A673 (cell line): ENCODE data around the gene DSCAM. TPM values are rescaled to one million over a fixed set of nuclear protein-coding genes. Genes with fewer than 3 reads are reported as not detected.

Experiments used
- BruUV-seq: library from RNA; stranded (reverse); fragments of 400-500 nt; replicated peaks from 2 replicates; lab custom pipeline; 2021; lab: Mats Ljungman, UMichigan
- CTCF ChIA-PET: fragments of 300-600 bp; sonication (Branson Sonifier 250); formaldehyde crosslinking; loops from one replicate; lab custom pipeline; 2022; ENCODE audit warnings: antibody characterized with exemption; lab: Charles Lee
- POLR2A ChIA-PET: fragments of 300-600 bp; sonication (Branson Sonifier 250); formaldehyde crosslinking; loops from one replicate; lab custom pipeline; 2022; ENCODE audit warnings: antibody characterized with exemption; ENCODE audit not compliant: low non-redundant PET; lab: Charles Lee
- DNase-seq: peaks from one replicate; pipeline ENCODE4 v3.0.0-alpha.2; 2015; ENCODE audit warnings: low spot score
- H3K27ac ChIP-seq: fragments of 200-600 bp; sonication (generic); 2 replicates; pipeline ENCODE4 v1.5.1; 2016; ENCODE audit warnings: mixed run types, low read depth, mild to moderate bottlenecking, mixed read lengths, antibody characterized with exemption, low read length; ENCODE audit not compliant: poor library complexity, severe bottlenecking
- H3K27me3 ChIP-seq: fragments of 200-600 bp; sonication (generic); replicated peaks from 2 replicates; pipeline ENCODE4 v1.6.1; 2017; ENCODE audit warnings: mixed run types, low read depth, mild to moderate bottlenecking, mixed read lengths, antibody characterized with exemption, low read length; ENCODE audit not compliant: insufficient read depth, poor library complexity
- H3K36me3 ChIP-seq: fragments of 200-600 bp; sonication (generic); 2 replicates; pipeline ENCODE4 v1.6.1; 2016; ENCODE audit warnings: mixed run types, mild to moderate bottlenecking, mixed read lengths, antibody characterized with exemption, low read length; ENCODE audit not compliant: insufficient read depth, poor library complexity, severe bottlenecking
- H3K4me1 ChIP-seq: fragments of 200-600 bp; sonication (generic); 2 replicates; pipeline ENCODE4 v1.6.1; 2017; ENCODE audit warnings: mixed run types, mild to moderate bottlenecking, mixed read lengths, antibody characterized with exemption, low read length; ENCODE audit not compliant: insufficient read depth, poor library complexity, severe bottlenecking
- H3K4me3 ChIP-seq: fragments of 200-600 bp; sonication (generic); 2 replicates; pipeline ENCODE4 v1.5.1; 2016; ENCODE audit warnings: low read depth, mixed run types, mild to moderate bottlenecking, mixed read lengths, low read length; ENCODE audit not compliant: poor library complexity, severe bottlenecking
- H3K9me3 ChIP-seq: fragments of 200-600 bp; sonication (generic); 2 replicates; pipeline ENCODE4 v1.6.1; 2016; ENCODE audit warnings: mixed run types, low read depth, mild to moderate bottlenecking, mixed read lengths, antibody characterized with exemption, low read length; ENCODE audit not compliant: poor library complexity, severe bottlenecking
- CTCF ChIP-seq: fragments of 300-800, 200-600 bp; sonication (generic); conservative IDR thresholded peaks from 2 replicates; pipeline ENCODE4 v1.5.1; 2017; ENCODE audit warnings: low read depth, mild to moderate bottlenecking, antibody characterized with exemption, low read length, moderate library complexity, mixed read lengths
- EZH2 ChIP-seq: fragments of 200-600 bp; sonication (generic); IDR thresholded peaks from 2 replicates; pipeline ENCODE4 v1.6.1; 2017; ENCODE audit warnings: borderline replicate concordance, low read depth, mild to moderate bottlenecking, mixed read lengths, antibody characterized with exemption, low read length; ENCODE audit not compliant: poor library complexity, severe bottlenecking
- intact Hi-C: fragments of 100-400 bp; cut with micrococcal nuclease; formaldehyde crosslinking; loops from one replicate; pipeline ENCODE4 v1.10.0; 2022; ENCODE audit not compliant: unreplicated experiment
- total RNA-seq: library from RNA; stranded (reverse); gene quantifications from 2 replicates; pipeline ENCODE4 v1.2.3, GENCODE V29; 2021

DSCAM gene
- total RNA-seq, 1 experiment from 2014 or later: not detected

DNA sequence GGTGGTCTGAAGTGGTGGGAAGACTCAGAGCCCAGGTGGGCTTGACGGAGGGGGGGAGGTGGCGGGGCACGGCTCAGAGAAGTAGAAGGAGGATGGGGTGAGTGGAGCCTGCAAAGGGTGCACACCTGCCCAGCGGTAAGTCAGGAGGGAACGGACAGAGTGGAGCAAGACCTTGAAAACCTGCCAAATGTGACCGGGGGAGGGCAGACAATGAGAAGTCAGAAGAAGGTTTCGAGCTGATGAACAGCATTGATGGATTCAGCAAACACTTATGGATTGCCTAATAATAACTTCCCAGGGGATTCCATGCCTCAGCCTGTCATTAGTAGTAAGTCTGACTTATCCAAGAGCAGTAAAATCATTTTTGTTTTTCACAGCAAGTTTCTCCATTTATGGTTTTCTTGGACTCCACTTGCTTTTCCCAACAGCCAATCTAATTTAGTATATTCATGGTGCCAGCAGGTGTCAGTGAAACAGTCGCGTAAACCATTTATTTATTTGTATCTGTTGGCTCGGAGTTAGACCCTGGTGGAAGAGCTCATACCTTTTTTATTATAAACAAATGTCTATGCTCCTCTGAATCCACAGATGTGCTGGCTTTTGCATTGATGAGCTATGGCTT is 700.6 kb downstream of the DSCAM start:
- Histone ChIP-seq H3K36me3 (no peaks in the 10 kb centered on the region), H3K9me3 (no peaks in the 10 kb centered on the region), H3K27ac (no peak overlapping the region), H3K4me1 (no peaks in the 10 kb centered on the region), H3K4me3 (no peak overlapping the region), H3K27me3 (no peaks in the 10 kb centered on the region)
- TF ChIP-seq EZH2 (no peak), CTCF (no peak)
- intact Hi-C loops: loop anchor here (10.0 kb wide), 1 partner anchor 988 kb away; no protein-coding TSS in a partner anchor
- no peak for DNase-seq
- ChIA-PET POLR2A (no interaction called here), CTCF (no interaction called here)
- BruUV-seq: no TSS peak

DNA sequence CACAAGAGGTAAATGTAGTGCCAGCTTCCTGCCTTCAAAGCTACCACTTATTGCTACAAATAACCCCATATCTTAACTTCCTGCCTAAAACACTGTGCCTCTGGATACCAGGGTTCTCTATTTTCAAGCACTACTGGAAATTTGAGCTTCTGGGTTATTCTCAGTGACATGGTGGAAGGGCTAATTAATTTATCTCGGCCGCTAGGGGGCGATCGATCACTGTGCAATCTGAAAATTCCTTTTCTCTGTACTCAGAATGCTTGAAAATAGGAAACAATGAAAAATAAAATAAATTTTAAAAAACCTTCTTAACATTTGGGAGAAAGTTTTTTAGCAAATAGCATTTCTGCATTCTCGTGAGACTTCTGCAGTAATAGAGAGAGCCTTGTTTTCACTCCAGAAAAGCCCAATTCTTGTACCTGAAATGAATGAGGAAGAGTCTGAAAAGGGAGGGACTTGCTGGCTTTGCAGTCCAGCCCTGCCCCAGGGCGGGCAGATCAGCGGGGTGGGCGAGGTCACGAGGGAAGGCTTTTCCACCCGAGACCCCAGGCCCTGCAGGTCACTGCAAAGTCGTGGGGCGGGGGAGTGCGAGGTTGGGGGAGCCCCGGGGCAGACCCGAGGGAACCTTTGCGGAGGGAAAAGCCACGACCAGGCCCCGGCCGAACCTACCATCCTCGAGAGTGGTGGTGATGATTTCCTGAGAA is 703.0 kb downstream of the DSCAM start:
- POLR2A ChIA-PET: no interaction called here
- TF ChIP-seq EZH2: no peak
- TF ChIP-seq CTCF: peak; percentile 74
- H3K36me3 ChIP-seq: no peaks in the 10 kb centered on the region
- intact Hi-C loops: loop anchor here (5.0 to 10.0 kb wide), 3 partner anchors 243 to 991 kb away; no protein-coding TSS in a partner anchor
- H3K4me3 ChIP-seq: no peak overlapping the region
- no peaks in the 10 kb centered on the region for H3K9me3 ChIP-seq
- no peaks in the 10 kb centered on the region for H3K4me1 ChIP-seq
- peak; percentile 55 for DNase-seq
- no peaks in the 10 kb centered on the region for H3K27me3 ChIP-seq
- BruUV-seq: no TSS peak
- CTCF ChIA-PET: interaction anchor here (0.6 to 1.0 kb wide), 2 partner anchors 243 to 911 kb away, joined by 4 to 5 read pairs; no protein-coding TSS in a partner anchor
- no peak overlapping the region for H3K27ac ChIP-seq

- ChIA-PET POLR2A (no interaction called here), CTCF (no interaction called here)
- Histone ChIP-seq H3K9me3 (no peaks in the 10 kb centered on the region), H3K4me3 (no peak overlapping the region), H3K27ac (no peak overlapping the region), H3K4me1 (no peaks in the 10 kb centered on the region), H3K36me3 (no peaks in the 10 kb centered on the region), H3K27me3 (no peaks in the 10 kb centered on the region)
- intact Hi-C loops: loop anchor here (5.0 to 10.0 kb wide), 3 partner anchors 246 to 993 kb away; no protein-coding TSS in a partner anchor
- DNase-seq: no peak
- BruUV-seq: no TSS peak
- TF ChIP-seq CTCF (no peak), EZH2 (no peak)
Observed at GRCh38 chr21:40141621-40142020, 705.3 kb downstream of the DSCAM start.
